ENCODE measurements around the gene EPB41L4B. TPM values are rescaled to one million over a fixed set of nuclear protein-coding genes. Genes with fewer than 3 reads are reported as not detected.

The EPB41L4B gene
- total and polyA plus RNA-seq, 2 of the 13 experiments (the other 11 are each of a cell fraction or from before 2014, with no cell fraction given), result 17.6 to 22.1 TPM

DNA sequence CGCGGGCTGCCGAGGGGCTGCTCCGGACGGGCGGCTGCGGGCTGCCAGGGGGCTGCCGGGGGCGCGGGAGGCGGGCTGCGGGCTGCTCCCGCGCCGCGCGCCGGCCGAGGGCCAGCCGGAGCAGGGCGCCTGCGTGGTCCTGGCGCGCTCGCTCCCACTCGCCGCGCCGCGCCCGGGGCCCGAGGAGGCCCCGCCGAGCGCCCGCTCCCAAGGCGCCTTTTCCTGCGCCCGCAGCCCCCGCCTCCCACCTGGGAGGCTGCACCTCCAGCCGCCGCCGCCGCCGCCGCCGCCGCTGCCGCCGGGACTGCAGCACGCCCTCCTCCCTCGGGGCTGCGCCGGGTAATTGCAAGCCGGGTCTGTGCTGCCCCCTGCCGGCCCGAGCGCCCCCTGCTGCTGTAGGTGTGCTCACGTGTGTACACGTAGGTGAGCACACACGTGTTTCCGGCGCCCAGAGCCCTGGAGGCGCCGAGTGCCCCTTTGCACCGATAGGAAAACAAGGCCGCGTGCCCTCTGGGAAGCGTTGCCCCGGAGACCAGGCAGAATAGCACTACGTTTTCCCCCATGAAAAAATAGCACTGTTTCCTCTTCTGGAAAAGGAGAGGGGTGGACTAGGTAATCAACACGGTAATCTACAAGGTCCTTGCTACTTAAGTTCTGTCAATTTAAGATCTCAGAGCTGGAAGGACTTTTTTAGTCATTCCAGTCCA, at the start of gene EPB41L4B (continued):
- TF ChIP-seq, protein P1, sequence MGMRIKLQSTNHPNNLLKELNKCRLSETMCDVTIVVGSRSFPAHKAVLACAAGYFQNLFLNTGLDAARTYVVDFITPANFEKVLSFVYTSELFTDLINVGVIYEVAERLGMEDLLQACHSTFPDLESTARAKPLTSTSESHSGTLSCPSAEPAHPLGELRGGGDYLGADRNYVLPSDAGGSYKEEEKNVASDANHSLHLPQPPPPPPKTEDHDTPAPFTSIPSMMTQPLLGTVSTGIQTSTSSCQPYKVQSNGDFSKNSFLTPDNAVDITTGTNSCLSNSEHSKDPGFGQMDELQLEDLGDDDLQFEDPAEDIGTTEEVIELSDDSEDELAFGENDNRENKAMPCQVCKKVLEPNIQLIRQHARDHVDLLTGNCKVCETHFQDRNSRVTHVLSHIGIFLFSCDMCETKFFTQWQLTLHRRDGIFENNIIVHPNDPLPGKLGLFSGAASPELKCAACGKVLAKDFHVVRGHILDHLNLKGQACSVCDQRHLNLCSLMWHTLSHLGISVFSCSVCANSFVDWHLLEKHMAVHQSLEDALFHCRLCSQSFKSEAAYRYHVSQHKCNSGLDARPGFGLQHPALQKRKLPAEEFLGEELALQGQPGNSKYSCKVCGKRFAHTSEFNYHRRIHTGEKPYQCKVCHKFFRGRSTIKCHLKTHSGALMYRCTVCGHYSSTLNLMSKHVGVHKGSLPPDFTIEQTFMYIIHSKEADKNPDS (CRISPR knock-in tag; IDR thresholded peaks at IDR 0.05), result no peak
- TF ChIP-seq RBM22 (optimal IDR thresholded peaks at IDR 0.05; ENCODE audit: low read length) (no peak), ZNF292 (CRISPR knock-in tag; IDR thresholded peaks at IDR 0.05; ENCODE audit: borderline replicate concordance, low read depth) (no peak), ZZZ3 (CRISPR knock-in tag; IDR thresholded peaks at IDR 0.05; ENCODE audit: borderline replicate concordance) (no peak), NFRKB (IDR thresholded peaks at IDR 0.05) (no peak), ZNF557 (CRISPR knock-in tag; IDR thresholded peaks at IDR 0.05) (peak; percentile 81; the same call in 1 of the 2 replicates), TCF7L2 (IDR thresholded peaks at IDR 0.05; ENCODE audit: low read depth, low read length) (no peak), MEF2D (CRISPR knock-in tag; IDR thresholded peaks at IDR 0.05) (0 out of 2 replicates have a peak, but pooled peaks have one; percentile 67), ZIK1 (CRISPR knock-in tag; IDR thresholded peaks at IDR 0.05; ENCODE audit: borderline replicate concordance, low read depth) (peak; percentile 98), FOSL2 (CRISPR knock-in tag; IDR thresholded peaks at IDR 0.05) (peak; percentile 79), ZNF337 (CRISPR knock-in tag; IDR thresholded peaks at IDR 0.05; ENCODE audit: borderline replicate concordance, low read depth) (no peak), ZNF713 (CRISPR knock-in tag; IDR thresholded peaks at IDR 0.05) (no peak), REXO4 (CRISPR knock-in tag; IDR thresholded peaks at IDR 0.05; ENCODE audit: borderline replicate concordance) (no peak), NFATC3 (CRISPR knock-in tag; IDR thresholded peaks at IDR 0.05) (peak; percentile 27; the same call in 1 of the 2 replicates)
- TF ChIP-seq, protein P2, sequence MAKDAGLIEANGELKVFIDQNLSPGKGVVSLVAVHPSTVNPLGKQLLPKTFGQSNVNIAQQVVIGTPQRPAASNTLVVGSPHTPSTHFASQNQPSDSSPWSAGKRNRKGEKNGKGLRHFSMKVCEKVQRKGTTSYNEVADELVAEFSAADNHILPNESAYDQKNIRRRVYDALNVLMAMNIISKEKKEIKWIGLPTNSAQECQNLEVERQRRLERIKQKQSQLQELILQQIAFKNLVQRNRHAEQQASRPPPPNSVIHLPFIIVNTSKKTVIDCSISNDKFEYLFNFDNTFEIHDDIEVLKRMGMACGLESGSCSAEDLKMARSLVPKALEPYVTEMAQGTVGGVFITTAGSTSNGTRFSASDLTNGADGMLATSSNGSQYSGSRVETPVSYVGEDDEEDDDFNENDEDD (CRISPR knock-in tag; IDR thresholded peaks at IDR 0.05; ENCODE audit: borderline replicate concordance), result peak; percentile 97
- TF ChIP-seq, protein P3, sequence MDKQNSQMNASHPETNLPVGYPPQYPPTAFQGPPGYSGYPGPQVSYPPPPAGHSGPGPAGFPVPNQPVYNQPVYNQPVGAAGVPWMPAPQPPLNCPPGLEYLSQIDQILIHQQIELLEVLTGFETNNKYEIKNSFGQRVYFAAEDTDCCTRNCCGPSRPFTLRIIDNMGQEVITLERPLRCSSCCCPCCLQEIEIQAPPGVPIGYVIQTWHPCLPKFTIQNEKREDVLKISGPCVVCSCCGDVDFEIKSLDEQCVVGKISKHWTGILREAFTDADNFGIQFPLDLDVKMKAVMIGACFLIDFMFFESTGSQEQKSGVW (CRISPR knock-in tag; IDR thresholded peaks at IDR 0.05; ENCODE audit: borderline replicate concordance), result no peak
- TF ChIP-seq, protein P4, sequence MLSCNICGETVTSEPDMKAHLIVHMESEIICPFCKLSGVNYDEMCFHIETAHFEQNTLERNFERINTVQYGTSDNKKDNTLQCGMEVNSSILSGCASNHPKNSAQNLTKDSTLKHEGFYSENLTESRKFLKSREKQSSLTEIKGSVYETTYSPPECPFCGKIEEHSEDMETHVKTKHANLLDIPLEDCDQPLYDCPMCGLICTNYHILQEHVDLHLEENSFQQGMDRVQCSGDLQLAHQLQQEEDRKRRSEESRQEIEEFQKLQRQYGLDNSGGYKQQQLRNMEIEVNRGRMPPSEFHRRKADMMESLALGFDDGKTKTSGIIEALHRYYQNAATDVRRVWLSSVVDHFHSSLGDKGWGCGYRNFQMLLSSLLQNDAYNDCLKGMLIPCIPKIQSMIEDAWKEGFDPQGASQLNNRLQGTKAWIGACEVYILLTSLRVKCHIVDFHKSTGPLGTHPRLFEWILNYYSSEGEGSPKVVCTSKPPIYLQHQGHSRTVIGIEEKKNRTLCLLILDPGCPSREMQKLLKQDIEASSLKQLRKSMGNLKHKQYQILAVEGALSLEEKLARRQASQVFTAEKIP (CRISPR knock-in tag; IDR thresholded peaks at IDR 0.05; ENCODE audit: borderline replicate concordance), result no peak
- TF ChIP-seq, protein P5, sequence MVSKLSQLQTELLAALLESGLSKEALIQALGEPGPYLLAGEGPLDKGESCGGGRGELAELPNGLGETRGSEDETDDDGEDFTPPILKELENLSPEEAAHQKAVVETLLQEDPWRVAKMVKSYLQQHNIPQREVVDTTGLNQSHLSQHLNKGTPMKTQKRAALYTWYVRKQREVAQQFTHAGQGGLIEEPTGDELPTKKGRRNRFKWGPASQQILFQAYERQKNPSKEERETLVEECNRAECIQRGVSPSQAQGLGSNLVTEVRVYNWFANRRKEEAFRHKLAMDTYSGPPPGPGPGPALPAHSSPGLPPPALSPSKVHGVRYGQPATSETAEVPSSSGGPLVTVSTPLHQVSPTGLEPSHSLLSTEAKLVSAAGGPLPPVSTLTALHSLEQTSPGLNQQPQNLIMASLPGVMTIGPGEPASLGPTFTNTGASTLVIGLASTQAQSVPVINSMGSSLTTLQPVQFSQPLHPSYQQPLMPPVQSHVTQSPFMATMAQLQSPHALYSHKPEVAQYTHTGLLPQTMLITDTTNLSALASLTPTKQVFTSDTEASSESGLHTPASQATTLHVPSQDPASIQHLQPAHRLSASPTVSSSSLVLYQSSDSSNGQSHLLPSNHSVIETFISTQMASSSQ (IDR thresholded peaks at IDR 0.05; ENCODE audit: low read depth), result no peak
- TF ChIP-seq, protein P5 (CRISPR knock-in tag; IDR thresholded peaks at IDR 0.05; ENCODE audit: borderline replicate concordance), result peak; percentile 75

Data from HepG2 (cell line).